ENCODE data around the gene CYTH2.

CYTH2 gene

DNA sequence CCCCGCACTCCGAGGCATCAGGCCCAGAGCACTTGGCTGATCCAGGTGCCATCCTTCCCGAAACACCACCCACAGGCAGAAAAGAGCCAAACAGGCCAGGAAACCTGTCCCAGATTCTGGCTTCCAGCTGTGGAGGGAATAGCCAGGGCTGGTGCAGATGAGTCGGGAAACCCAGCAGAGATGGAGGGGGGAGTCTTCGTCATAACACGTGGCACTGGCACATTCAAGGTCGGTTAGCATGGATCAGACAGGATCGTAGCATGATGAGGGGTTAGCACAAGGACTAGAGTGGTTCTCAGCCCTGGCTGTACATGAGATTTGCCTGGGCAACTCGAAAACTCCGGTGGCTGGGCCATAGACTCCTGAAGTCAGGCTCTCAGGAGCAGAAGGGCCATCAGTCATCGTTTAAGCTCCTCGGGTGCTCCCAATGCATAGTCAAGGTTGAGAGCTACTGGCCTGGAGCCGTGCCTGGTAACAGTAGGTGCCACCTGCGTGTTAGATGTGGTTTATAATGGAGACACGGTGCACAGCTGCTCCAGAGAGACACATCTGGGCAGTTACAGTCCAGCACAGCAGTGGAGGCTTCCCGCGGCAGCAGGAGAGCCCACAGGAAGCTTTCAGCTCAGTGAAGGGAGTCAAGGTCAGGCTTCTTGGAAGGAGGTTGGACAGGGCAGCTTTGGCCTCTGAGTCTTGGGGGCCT, 6.3 kb downstream of the CYTH2 start:
- H3K4me3 ChIP-seq: no peak overlapping the region
- H3K9me3 ChIP-seq: no peaks in the 10 kb centered on the region
- DNase-seq: no peak
- H3K27ac ChIP-seq: no peak overlapping the region
- intact Hi-C loops (cut with DNase I; ENCODE audit: low total_unique reads): no loop called here
- peaks cover 0 to 30% (median 13%) of the 10 kb centered on the region in 4 donors for H3K4me1 ChIP-seq
- TF ChIP-seq, protein P1, sequence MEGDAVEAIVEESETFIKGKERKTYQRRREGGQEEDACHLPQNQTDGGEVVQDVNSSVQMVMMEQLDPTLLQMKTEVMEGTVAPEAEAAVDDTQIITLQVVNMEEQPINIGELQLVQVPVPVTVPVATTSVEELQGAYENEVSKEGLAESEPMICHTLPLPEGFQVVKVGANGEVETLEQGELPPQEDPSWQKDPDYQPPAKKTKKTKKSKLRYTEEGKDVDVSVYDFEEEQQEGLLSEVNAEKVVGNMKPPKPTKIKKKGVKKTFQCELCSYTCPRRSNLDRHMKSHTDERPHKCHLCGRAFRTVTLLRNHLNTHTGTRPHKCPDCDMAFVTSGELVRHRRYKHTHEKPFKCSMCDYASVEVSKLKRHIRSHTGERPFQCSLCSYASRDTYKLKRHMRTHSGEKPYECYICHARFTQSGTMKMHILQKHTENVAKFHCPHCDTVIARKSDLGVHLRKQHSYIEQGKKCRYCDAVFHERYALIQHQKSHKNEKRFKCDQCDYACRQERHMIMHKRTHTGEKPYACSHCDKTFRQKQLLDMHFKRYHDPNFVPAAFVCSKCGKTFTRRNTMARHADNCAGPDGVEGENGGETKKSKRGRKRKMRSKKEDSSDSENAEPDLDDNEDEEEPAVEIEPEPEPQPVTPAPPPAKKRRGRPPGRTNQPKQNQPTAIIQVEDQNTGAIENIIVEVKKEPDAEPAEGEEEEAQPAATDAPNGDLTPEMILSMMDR (IDR thresholded peaks at IDR 0.05): no peak
- peaks cover 54 to 88% (median 82%) of the 10 kb centered on the region in 3 donors for H3K36me3 ChIP-seq
- H3K27me3 ChIP-seq: no peaks in the 10 kb centered on the region

DNA sequence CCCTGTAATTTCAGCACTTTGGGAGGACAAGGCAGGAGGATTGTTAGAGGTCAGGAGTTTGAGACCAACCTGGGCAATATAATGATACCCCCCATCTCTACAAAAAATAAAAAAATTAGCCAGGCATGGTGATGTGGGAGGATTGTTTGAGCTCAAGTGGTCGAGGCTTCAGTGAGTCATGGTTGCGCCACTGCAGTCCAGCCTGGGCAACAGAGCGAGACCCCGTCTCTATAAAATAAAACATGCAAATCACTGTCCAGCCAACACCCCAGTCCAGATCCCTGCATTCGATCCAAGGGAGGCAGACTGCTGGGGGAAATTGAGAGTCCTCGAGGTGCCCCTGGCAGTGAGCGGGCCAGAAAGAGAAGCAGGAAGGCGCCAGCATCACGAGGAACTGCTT, 7.0 kb downstream of the CYTH2 start:
- Histone ChIP-seq H3K27ac (no peak overlapping the region), H3K4me1 (peaks cover 0 to 29% (median 12%) of the 10 kb centered on the region in 4 donors), H3K27me3 (no peaks in the 10 kb centered on the region), H3K36me3 (peaks cover 48 to 82% (median 76%) of the 10 kb centered on the region in 3 donors), H3K9me3 (no peaks in the 10 kb centered on the region), H3K4me3 (no peak overlapping the region)
- intact Hi-C loops (cut with DNase I; ENCODE audit: low total_unique reads): no loop called here
- no peak for DNase-seq
- TF ChIP-seq, protein P1 (IDR thresholded peaks at IDR 0.05): no peak

DNA sequence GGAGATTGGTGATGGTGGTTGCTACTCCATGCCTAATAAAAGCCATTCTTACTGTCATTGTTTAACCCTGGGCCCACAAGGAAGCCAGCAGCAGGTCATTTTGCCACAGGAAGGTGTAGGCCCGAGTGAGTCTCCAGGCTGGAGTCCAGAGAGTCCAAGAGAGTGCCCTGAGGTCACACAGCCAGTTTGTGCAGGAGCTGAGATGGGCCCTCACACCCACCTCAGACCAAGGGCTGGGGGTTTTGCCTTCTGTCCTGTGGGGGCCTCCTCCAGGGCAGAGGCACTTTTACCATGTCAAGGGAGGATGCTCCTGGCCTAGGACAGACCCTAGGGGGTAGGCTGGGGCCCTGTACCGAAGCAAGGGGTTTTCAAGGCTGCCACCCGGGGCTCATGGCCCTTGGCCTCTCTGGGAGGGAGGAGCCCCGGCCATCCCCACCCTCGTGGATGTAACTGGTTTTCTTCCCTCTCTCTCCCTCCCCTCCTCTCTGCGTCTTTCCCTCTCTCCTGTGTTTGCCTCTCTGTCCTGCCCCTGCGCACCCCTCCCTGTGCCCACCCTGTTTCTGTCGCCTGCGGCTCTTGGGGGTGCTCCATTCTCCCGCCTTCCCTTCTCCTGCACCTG, 8.0 kb downstream of the CYTH2 start:
- Histone ChIP-seq H3K27me3 (no peaks in the 10 kb centered on the region), H3K27ac (no peak overlapping the region), H3K4me3 (no peak overlapping the region), H3K36me3 (peaks cover 38 to 72% (median 66%) of the 10 kb centered on the region in 3 donors), H3K9me3 (no peaks in the 10 kb centered on the region), H3K4me1 (peaks cover 0 to 28% (median 16%) of the 10 kb centered on the region in 4 donors)
- TF ChIP-seq, protein P1 (IDR thresholded peaks at IDR 0.05): no peak
- intact Hi-C loops (cut with DNase I; ENCODE audit: low total_unique reads): no loop called here
- no peak for DNase-seq

DNA sequence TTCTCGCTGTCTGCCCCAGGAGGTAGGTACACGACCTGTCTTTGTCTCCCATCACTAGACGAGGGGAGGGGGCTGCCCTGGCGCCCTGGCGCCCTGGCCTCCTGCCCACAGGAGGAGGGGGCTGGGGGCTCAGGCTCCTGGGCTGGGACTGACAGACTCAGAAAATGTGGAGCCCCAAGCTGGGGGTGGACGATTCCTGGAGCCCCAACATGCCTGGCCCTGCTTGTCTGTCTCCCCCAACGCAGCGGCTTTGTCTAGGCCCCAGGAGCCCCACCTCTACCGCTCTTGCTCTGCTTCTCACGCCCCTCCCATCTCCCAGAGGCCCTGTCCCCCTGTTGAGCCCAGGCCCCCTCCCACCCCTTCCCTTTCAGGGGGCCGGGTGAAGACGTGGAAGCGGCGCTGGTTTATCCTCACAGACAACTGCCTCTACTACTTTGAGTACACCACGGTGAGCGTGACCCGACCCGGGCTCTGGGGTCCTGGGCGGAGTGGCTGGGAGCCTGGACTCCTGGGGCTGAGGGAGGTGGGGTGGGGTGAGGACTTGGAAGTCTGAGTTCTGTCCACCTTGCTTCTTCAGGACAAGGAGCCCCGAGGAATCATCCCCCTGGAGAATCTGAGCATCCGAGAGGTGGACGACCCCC, 8.6 kb downstream of the CYTH2 start:
- intact Hi-C loops (cut with DNase I; ENCODE audit: low total_unique reads): no loop called here
- no peaks in the 10 kb centered on the region for H3K27me3 ChIP-seq
- peaks cover 31 to 65% (median 59%) of the 10 kb centered on the region in 3 donors for H3K36me3 ChIP-seq
- no peaks in the 10 kb centered on the region for H3K9me3 ChIP-seq
- DNase-seq: no peak
- H3K27ac ChIP-seq: no peak overlapping the region
- H3K4me3 ChIP-seq: no peak overlapping the region
- TF ChIP-seq, protein P1 (IDR thresholded peaks at IDR 0.05): no peak
- peaks cover 0 to 22% (median 17%) of the 10 kb centered on the region in 4 donors for H3K4me1 ChIP-seq

DNA sequence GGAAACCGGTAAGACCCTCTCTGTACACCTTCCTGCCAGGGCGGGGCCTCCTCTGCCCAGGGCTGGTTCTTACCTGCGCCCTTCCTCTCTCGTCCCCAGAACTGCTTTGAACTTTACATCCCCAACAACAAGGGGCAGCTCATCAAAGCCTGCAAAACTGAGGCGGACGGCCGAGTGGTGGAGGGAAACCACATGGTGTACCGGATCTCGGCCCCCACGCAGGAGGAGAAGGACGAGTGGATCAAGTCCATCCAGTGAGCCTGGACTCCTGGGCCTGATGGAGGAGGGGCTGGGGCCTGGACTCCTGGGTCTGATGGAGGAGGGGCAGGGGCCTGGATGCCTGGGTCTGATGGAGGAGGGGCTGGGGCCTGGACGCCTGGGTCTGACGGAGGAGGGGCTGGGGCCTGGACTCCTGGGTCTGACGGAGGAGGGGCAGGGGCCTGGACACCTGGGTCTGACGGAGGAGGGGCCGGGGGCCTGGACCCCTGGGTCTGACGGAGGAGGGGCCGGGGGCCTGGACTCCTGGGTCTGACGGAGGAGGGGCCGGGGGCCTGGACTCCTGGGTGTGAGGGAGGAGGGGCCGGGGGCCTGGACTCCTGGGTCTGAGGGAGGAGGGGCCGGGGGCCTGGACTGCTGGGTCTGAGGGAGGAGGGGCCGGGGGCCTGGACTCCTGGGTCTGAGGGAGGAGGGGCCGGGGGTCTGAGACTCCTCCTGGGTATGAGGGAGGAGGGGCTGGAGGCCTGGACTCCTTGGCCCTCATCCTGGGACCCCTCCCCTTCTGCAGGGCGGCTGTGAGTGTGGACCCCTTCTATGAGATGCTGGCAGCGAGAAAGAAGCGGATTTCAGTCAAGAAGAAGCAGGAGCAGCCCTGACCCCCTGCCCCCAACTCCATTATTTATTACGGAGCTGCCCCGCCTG, 9.4 kb downstream of the CYTH2 start:
- Histone ChIP-seq H3K4me3 (no peak overlapping the region), H3K36me3 (peaks cover 24 to 58% (median 52%) of the 10 kb centered on the region in 3 donors), H3K27me3 (no peaks in the 10 kb centered on the region), H3K27ac (no peak overlapping the region), H3K9me3 (no peaks in the 10 kb centered on the region), H3K4me1 (peaks cover 0 to 19% (median 17%) of the 10 kb centered on the region in 4 donors)
- TF ChIP-seq, protein P1 (IDR thresholded peaks at IDR 0.05): no peak
- intact Hi-C loops (cut with DNase I; ENCODE audit: low total_unique reads): no loop called here
- no peak for DNase-seq
